K562 (cell line): ENCODE results near the gene NAA80. TPM values are rescaled to one million over a fixed set of nuclear protein-coding genes. Genes with fewer than 3 reads are reported as not detected.

Experiments used
- C11orf30 ChIP-seq: fragments of 450-650 bp; IDR thresholded peaks from 2 replicates; pipeline ENCODE4 v1.6.1; 2016; ENCODE audit warnings: low read depth, mild to moderate bottlenecking
- CBX8 ChIP-seq: fragments of 200-600 bp; sonication (generic); IDR thresholded peaks from 2 replicates; pipeline ENCODE4 v1.6.1; 2012; ENCODE audit warnings: borderline replicate concordance, mixed run types, low read depth, mild to moderate bottlenecking, moderate library complexity, mixed read lengths, low read length, control low read depth, inconsistent platforms; ENCODE audit not compliant: poor library complexity, severe bottlenecking; ENCODE audit errors: extremely low read depth
- E2F3 ChIP-seq: fragments of 250-450 bp; sonication (Bioruptor Pico); IDR thresholded peaks from 2 replicates; pipeline ENCODE4 v1.4.0; 2020; ENCODE audit warnings: mild to moderate bottlenecking
- EGR1 ChIP-seq: fragments of 450-650 bp; conservative IDR thresholded peaks from 2 replicates; pipeline ENCODE4 v1.6.1; 2017; ENCODE audit warnings: mild to moderate bottlenecking
- HEY1 ChIP-seq: fragments of 250-450 bp; sonication (Bioruptor Pico); IDR thresholded peaks from 2 replicates; pipeline ENCODE4 v1.5.0; 2020; ENCODE audit warnings: mild to moderate bottlenecking, moderate library complexity, borderline replicate concordance
- HSF4 ChIP-seq: fragments of 250-450 bp; sonication (Bioruptor Pico); IDR thresholded peaks from 2 replicates; pipeline ENCODE4 v2.1.2; 2022; ENCODE audit warnings: mild to moderate bottlenecking, moderate library complexity, borderline replicate concordance
- KDM2B ChIP-seq: fragments of 250-450 bp; sonication (Bioruptor Pico); IDR thresholded peaks from 2 replicates; pipeline ENCODE4 v1.8.0; 2021; ENCODE audit warnings: mild to moderate bottlenecking, moderate library complexity
- KLF10 ChIP-seq: fragments of 250-450 bp; sonication (Bioruptor Pico); IDR thresholded peaks from 2 replicates; pipeline ENCODE4 v1.6.1; 2021; ENCODE audit warnings: matching md5 sums
- MAFF ChIP-seq: IDR thresholded peaks from 2 replicates; pipeline ENCODE4 v1.6.1; 2012; ENCODE audit warnings: low read length, improper control_type of control experiment
- NCOA1 ChIP-seq: fragments of 450-650 bp; IDR thresholded peaks from 2 replicates; pipeline ENCODE4 v1.6.1; 2016; ENCODE audit warnings: low read depth
- NCOA4 ChIP-seq: fragments of 450-650 bp; IDR thresholded peaks from 2 replicates; pipeline ENCODE4 v1.6.1; 2018; ENCODE audit warnings: mild to moderate bottlenecking; ENCODE audit not compliant: partially characterized antibody
- NRF1 ChIP-seq, 2 experiments: fragments of 450-650 bp; IDR thresholded peaks in 1 of 2; conservative IDR thresholded peaks in 1 of 2; 2 replicates each; pipeline ENCODE4 v1.6.1; 2014; ENCODE audit warnings: mild to moderate bottlenecking in 2 of 2
- RCOR1 ChIP-seq, 2 experiments: IDR thresholded peaks; 2 replicates each; pipeline ENCODE4 v1.6.1; 2012; ENCODE audit warnings: low read depth in 2 of 2, low read length in 2 of 2, borderline replicate concordance in 1 of 2, improper control_type of control experiment in 1 of 2
- RNF2 ChIP-seq: sonication (generic); IDR thresholded peaks from 2 replicates; pipeline ENCODE4 v1.6.1; 2016
- SLC30A9 ChIP-seq: fragments of 250-450 bp; sonication (Bioruptor Pico); IDR thresholded peaks from 2 replicates; pipeline ENCODE4 v1.8.0; 2022; ENCODE audit warnings: mild to moderate bottlenecking, moderate library complexity
- SP1 ChIP-seq: sonication (generic); formaldehyde crosslinking; IDR thresholded peaks from 2 replicates; pipeline ENCODE4 v1.8.1; 2022; ENCODE audit warnings: mild to moderate bottlenecking, missing genetic modification reagents
- TGIF2 ChIP-seq: sonication (generic); formaldehyde crosslinking; IDR thresholded peaks from 2 replicates; pipeline ENCODE4 v1.8.1; 2022; ENCODE audit warnings: mild to moderate bottlenecking, missing genetic modification reagents, moderate library complexity
- TSC22D4 ChIP-seq: fragments of 450-650 bp; IDR thresholded peaks from 2 replicates; pipeline ENCODE4 v1.6.1; 2016; ENCODE audit warnings: missing genetic modification characterization, missing biosample characterization, control low read depth
- WHSC1 ChIP-seq: IDR thresholded peaks from one replicate; pipeline ENCODE4 v1.6.1; 2012; ENCODE audit warnings: low read length, control low read depth, inconsistent platforms
- ZNF561 ChIP-seq: fragments of 450-650 bp; formaldehyde crosslinking; conservative IDR thresholded peaks from 2 replicates; pipeline ENCODE4 v1.4.0; 2020; ENCODE audit warnings: mild to moderate bottlenecking, moderate library complexity
- ZNF583 ChIP-seq: fragments of 250-450 bp; sonication (Bioruptor Pico); IDR thresholded peaks from 2 replicates; pipeline ENCODE4 v1.4.0; 2020
- ZNF586 ChIP-seq: fragments of 450-650 bp; formaldehyde crosslinking; conservative IDR thresholded peaks from 2 replicates; pipeline ENCODE4 v1.4.0; 2020; ENCODE audit warnings: mild to moderate bottlenecking, moderate library complexity
- ZNF780A ChIP-seq: fragments of 250-450 bp; sonication (Bioruptor Pico); IDR thresholded peaks from 2 replicates; pipeline ENCODE4 v1.5.0; 2021; ENCODE audit warnings: mild to moderate bottlenecking
- polyA plus RNA-seq, 8 experiments: library from polyadenylated mRNA; depleted of rRNA in 4 of 8; stranded (reverse) in 5 of 8; unstranded in 3 of 8; fragments of >200 nt; fragmentation: Nextera tagmentation in 2 of 8; fragmentation: Illumina TruSeq in 1 of 8; extraction: Ambion mirVana in 2 of 8; extraction: Trizol in 1 of 8; gene quantifications; 2 replicates each; pipeline versions ENCODE4 v1.2.1 to v1.2.3, GENCODE V29; 2011 to 2014; ENCODE audit warnings: inconsistent platforms in 1 of 8, missing spikeins in 1 of 8
- total RNA-seq, 7 experiments: library from RNA; depleted of rRNA in 6 of 7; stranded (reverse); fragments of >200 nt in 6 of 7; fragmentation: Illumina TruSeq in 2 of 7; extraction: Trizol in 2 of 7; gene quantifications; 2 replicates each; pipeline versions ENCODE4 v1.2.1 to v1.2.3, GENCODE V29; 2011 to 2021; ENCODE audit warnings: low replicate concordance in 1 of 7
- TF ChIP-seq, protein P1 (sequence below): fragments of 450-650 bp; IDR thresholded peaks from 2 replicates; pipeline ENCODE4 v1.6.1; 2018; ENCODE audit not compliant: partially characterized antibody
- TF ChIP-seq, protein P2 (sequence below): sonication (generic); formaldehyde crosslinking; IDR thresholded peaks from 2 replicates; pipeline ENCODE4 v1.8.1; 2023; ENCODE audit warnings: mild to moderate bottlenecking, missing genetic modification reagents

NAA80 gene
- total and polyA plus RNA-seq, 9 of the 15 experiments (the other 6 are each of a cell fraction or from before 2014, with no cell fraction given): 0.82 to 24.0 (median 8.6) TPM

DNA sequence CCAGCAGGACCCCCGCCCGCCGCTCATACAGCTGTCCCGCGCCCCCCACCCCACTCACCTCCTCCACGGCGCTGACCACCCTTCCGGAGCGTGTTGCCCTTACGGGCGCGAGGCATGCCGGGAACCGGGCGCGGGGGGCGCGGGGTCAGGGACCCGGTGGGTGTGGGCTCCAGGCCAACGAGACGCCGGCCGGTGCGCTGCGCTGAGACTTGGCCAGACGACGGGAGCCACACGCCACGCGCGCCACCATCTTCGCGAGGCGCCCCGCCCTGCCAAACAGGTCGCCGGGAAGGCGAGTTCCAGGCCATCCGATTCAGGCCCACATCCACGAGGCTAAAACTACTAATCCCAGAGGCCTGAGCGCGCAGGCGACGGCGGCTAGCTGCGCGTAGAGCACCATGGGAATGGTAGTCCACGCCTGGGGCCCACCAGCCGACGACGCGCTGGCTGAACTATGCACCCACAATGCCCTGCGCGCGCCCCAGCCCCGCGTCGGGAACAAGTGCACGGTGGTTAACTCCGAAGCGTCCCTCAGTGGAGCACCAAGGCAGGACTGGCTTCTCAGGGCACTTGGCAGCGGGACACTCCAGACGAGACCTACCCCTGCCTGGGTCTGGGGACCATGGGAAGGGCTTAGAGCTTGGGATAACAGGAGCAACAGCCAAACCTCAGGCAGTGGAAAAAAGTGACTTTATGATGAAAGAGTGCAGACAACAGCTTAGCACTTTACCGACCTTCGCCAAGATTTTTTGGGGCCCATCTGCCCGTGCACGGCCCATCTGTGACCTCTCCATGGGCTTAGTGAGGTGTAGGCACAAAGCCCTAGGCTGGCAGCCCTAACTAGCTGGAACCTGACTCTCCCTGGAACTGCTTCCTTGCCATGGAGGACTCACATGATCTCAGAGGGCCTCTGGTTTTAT lies 6.8 kb downstream of the NAA80 start, which contains the start of gene IFRD2 (continued):
- TF ChIP-seq EGR1 (peak; percentile 29; the same call in 1 of the 2 replicates), WHSC1 (no peak), E2F3 (CRISPR knock-in tag) (0 out of 2 replicates have a peak, but pooled peaks have one; percentile 76), RCOR1 (IDR thresholded peaks at IDR 0.05; ENCODE audit: borderline replicate concordance in 1 of 2, low read depth in 2 of 2, low read length in 2 of 2) (no peak), TSC22D4 (tag) (no peak), C11orf30 (peak; percentile 88), CBX8 (no peak), NCOA1 (no peak), ZNF561 (CRISPR knock-in tag) (no peak), ZNF780A (no peak; the same call in 1 of the 2 replicates), HSF4 (CRISPR knock-in tag) (no peak), HEY1 (CRISPR knock-in tag) (no peak), MAFF (no peak), RNF2 (peak; percentile 91), KLF10 (CRISPR knock-in tag) (no peak), SLC30A9 (CRISPR knock-in tag) (no peak), NCOA4 (no peak), TGIF2 (CRISPR knock-in tag) (no peak), ZNF586 (CRISPR knock-in tag) (no peak), SP1 (CRISPR knock-in tag) (peak; percentile 97), KDM2B (CRISPR knock-in tag) (no peak), NRF1 (conservative IDR thresholded peaks at IDR 0.05 in 1 of 2, IDR thresholded peaks at IDR 0.05 in 1 of 2) (peak; percentile 87 to 90), ZNF583 (CRISPR knock-in tag) (peak; percentile 94)
- TF ChIP-seq, protein P1, sequence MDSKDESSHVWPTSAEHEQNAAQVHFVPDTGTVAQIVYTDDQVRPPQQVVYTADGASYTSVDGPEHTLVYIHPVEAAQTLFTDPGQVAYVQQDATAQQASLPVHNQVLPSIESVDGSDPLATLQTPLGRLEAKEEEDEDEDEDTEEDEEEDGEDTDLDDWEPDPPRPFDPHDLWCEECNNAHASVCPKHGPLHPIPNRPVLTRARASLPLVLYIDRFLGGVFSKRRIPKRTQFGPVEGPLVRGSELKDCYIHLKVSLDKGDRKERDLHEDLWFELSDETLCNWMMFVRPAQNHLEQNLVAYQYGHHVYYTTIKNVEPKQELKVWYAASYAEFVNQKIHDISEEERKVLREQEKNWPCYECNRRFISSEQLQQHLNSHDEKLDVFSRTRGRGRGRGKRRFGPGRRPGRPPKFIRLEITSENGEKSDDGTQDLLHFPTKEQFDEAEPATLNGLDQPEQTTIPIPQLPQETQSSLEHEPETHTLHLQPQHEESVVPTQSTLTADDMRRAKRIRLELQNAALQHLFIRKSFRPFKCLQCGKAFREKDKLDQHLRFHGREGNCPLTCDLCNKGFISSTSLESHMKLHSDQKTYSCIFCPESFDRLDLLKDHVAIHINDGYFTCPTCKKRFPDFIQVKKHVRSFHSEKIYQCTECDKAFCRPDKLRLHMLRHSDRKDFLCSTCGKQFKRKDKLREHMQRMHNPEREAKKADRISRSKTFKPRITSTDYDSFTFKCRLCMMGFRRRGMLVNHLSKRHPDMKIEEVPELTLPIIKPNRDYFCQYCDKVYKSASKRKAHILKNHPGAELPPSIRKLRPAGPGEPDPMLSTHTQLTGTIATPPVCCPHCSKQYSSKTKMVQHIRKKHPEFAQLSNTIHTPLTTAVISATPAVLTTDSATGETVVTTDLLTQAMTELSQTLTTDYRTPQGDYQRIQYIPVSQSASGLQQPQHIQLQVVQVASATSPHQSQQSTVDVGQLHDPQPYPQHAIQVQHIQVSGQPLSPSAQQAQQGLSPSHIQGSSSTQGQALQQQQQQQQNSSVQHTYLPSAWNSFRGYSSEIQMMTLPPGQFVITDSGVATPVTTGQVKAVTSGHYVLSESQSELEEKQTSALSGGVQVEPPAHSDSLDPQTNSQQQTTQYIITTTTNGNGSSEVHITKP: no peak
- TF ChIP-seq, protein P2, sequence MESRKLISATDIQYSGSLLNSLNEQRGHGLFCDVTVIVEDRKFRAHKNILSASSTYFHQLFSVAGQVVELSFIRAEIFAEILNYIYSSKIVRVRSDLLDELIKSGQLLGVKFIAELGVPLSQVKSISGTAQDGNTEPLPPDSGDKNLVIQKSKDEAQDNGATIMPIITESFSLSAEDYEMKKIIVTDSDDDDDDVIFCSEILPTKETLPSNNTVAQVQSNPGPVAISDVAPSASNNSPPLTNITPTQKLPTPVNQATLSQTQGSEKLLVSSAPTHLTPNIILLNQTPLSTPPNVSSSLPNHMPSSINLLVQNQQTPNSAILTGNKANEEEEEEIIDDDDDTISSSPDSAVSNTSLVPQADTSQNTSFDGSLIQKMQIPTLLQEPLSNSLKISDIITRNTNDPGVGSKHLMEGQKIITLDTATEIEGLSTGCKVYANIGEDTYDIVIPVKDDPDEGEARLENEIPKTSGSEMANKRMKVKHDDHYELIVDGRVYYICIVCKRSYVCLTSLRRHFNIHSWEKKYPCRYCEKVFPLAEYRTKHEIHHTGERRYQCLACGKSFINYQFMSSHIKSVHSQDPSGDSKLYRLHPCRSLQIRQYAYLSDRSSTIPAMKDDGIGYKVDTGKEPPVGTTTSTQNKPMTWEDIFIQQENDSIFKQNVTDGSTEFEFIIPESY: no peak
